ENCODE results near the gene NFIC.

DNA sequence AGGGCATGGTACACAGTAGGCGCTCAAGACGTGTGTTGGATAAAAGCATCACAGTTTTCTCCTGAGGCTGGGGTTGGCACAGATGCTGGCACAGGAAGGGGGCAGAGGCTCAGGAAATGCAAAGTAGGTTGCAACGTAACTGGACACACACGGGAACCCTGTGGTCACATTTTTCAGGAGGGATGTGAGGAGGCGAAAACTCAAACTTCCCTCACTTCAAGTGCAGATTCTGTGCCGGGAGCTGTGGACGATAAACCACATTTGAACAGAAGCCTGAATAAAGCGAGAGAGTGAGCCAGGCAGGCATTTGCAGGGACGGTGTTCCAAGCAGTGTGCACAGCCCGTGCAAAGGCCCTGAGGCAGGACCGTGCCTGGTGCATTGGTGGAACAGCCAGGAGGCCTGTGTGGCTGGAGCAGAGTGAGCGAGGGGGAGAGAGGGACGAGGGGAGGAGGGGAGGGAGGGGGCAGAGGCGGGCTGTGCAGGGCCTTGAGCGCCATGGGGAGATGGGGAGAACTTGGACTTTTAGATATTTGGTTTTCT lies 40.3 kb downstream of the NFIC start:
- TF ChIP-seq, protein P1, sequence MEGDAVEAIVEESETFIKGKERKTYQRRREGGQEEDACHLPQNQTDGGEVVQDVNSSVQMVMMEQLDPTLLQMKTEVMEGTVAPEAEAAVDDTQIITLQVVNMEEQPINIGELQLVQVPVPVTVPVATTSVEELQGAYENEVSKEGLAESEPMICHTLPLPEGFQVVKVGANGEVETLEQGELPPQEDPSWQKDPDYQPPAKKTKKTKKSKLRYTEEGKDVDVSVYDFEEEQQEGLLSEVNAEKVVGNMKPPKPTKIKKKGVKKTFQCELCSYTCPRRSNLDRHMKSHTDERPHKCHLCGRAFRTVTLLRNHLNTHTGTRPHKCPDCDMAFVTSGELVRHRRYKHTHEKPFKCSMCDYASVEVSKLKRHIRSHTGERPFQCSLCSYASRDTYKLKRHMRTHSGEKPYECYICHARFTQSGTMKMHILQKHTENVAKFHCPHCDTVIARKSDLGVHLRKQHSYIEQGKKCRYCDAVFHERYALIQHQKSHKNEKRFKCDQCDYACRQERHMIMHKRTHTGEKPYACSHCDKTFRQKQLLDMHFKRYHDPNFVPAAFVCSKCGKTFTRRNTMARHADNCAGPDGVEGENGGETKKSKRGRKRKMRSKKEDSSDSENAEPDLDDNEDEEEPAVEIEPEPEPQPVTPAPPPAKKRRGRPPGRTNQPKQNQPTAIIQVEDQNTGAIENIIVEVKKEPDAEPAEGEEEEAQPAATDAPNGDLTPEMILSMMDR (IDR thresholded peaks at IDR 0.05): no peak
- TF ChIP-seq POLR2AphosphoS5 (IDR thresholded peaks at IDR 0.05): no peak

Measured in gastroesophageal sphincter (tissue), 3 donors.